Nephron progenitor cell (in vitro differentiated cells): ENCODE measurements around the gene NCAM1.

Experiments used
- DNase-seq: peaks from one replicate; pipeline ENCODE4 v3.0.0; 2021
- H3K27ac Mint-ChIP-seq: 2 replicates; pipeline ENCODE4 v1.8.0; 2021; ENCODE audit warnings: mild to moderate bottlenecking, moderate library complexity, mixed read lengths
- H3K27me3 Mint-ChIP-seq: 2 replicates; pipeline ENCODE4 v1.8.0; 2021; ENCODE audit warnings: mild to moderate bottlenecking, low read depth, mixed read lengths; ENCODE audit not compliant: poor library complexity
- H3K36me3 Mint-ChIP-seq: 2 replicates; pipeline ENCODE4 v1.8.0; 2021; ENCODE audit warnings: low read depth, mixed read lengths
- H3K4me1 Mint-ChIP-seq: 2 replicates; pipeline ENCODE4 v1.8.0; 2021; ENCODE audit warnings: mixed read lengths
- H3K4me3 Mint-ChIP-seq: 2 replicates; pipeline ENCODE4 v1.8.0; 2021; ENCODE audit warnings: mild to moderate bottlenecking, moderate library complexity, mixed read lengths
- H3K9me3 Mint-ChIP-seq: 2 replicates; pipeline ENCODE4 v1.8.0; 2021; ENCODE audit warnings: mild to moderate bottlenecking, moderate library complexity, mixed read lengths
- TF ChIP-seq, protein P1 (sequence below): fragments of 200-600 bp; sonication (generic); IDR thresholded peaks from 2 replicates; pipeline ENCODE4 v1.5.0; 2021; ENCODE audit warnings: antibody characterized with exemption

The NCAM1 gene

DNA sequence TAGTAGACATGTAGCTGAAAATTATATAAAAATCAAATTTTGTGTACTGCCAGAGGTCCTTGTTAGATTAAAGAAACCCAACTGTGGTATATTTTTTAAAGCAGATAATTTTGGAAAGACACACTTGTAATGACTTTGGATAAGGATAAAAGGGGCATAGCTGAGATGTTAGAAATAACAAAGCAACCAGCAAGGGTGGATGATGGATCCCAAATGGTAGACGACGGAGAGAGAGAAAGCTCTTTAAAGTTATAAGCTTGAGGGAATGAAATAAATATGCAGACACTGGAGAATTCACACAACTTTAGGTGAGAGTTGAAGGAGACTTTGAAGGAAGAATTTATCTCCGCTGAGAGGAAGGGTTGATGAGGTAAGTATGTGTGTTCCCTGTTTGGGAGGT is 10.6 kb downstream of the NCAM1 start:
- DNase-seq, result no peak
- H3K4me3 Mint-ChIP-seq, result no peak overlapping the region
- H3K36me3 Mint-ChIP-seq, result no peaks in the 10 kb centered on the region
- peaks cover 27% of the 10 kb centered on the region for H3K4me1 Mint-ChIP-seq
- no peaks in the 10 kb centered on the region for H3K9me3 Mint-ChIP-seq
- H3K27ac Mint-ChIP-seq, result no peak overlapping the region
- TF ChIP-seq, protein P1, sequence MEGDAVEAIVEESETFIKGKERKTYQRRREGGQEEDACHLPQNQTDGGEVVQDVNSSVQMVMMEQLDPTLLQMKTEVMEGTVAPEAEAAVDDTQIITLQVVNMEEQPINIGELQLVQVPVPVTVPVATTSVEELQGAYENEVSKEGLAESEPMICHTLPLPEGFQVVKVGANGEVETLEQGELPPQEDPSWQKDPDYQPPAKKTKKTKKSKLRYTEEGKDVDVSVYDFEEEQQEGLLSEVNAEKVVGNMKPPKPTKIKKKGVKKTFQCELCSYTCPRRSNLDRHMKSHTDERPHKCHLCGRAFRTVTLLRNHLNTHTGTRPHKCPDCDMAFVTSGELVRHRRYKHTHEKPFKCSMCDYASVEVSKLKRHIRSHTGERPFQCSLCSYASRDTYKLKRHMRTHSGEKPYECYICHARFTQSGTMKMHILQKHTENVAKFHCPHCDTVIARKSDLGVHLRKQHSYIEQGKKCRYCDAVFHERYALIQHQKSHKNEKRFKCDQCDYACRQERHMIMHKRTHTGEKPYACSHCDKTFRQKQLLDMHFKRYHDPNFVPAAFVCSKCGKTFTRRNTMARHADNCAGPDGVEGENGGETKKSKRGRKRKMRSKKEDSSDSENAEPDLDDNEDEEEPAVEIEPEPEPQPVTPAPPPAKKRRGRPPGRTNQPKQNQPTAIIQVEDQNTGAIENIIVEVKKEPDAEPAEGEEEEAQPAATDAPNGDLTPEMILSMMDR, result no peak
- H3K27me3 Mint-ChIP-seq, result peaks cover 3% of the 10 kb centered on the region

DNA sequence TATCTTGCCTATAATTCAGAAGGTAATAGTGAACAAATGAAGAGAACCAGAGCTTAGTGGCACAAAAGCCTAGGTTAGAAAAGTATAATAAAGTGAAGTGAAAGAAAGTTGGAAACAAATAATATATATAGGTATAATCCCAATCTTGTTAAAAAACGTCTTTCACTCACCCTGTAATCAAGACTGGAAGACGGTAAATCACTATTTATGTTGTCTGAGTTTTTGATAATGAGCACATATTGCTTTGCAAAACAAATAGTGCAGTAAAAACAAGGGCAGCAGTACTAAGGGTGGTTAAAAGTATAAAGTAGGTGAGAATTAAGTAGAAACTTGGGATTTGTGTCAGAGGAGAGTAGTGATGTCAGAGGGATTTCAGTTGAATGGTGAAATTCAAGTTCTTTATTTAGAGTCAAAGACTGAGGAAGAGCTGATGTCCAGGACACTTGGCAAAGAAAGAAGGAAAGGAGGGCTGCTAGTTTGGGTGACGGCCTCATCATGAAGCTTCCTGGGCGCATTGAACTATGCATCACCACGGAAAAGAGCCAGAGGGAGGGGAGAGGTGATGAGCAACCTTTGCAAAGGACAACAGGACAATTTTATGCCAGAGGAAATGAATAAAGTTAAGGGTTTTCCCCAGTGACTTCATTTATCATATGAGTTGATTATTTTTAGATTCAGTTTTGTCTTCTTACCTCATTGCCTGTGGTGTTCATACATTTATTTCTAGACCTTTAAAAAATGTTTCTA is 11.4 kb downstream of the NCAM1 start:
- Mint-ChIP-seq H3K4me3 (no peak overlapping the region), H3K9me3 (no peaks in the 10 kb centered on the region), H3K27me3 (peaks cover 3% of the 10 kb centered on the region), H3K4me1 (peaks cover 21% of the 10 kb centered on the region), H3K27ac (no peak overlapping the region), H3K36me3 (no peaks in the 10 kb centered on the region)
- TF ChIP-seq, protein P1, result no peak
- no peak for DNase-seq

DNA sequence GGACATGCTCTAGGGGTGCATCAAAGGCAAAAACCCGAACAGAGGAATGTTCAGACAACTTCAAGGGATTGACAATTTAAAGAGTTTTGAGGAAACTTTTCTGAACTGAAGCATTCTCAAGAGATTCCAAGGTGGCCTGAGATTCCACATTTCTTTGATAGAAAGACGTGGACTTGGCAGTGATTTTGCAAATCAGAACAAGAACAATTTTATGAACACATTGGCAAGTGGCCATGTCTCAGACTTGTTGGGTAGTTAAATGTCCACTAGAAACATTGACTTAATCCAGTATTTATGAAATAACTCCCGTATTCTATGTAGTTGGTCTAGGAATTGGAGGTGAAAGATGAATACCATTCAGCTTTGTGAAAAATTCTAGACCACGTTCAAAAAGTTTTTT is 13.8 kb downstream of the NCAM1 start:
- H3K9me3 Mint-ChIP-seq, result no peaks in the 10 kb centered on the region
- H3K36me3 Mint-ChIP-seq, result no peaks in the 10 kb centered on the region
- TF ChIP-seq, protein P1, result no peak
- H3K4me1 Mint-ChIP-seq, result peaks cover 39% of the 10 kb centered on the region
- no peak overlapping the region for H3K4me3 Mint-ChIP-seq
- H3K27ac Mint-ChIP-seq, result no peak overlapping the region
- H3K27me3 Mint-ChIP-seq, result no peaks in the 10 kb centered on the region
- no peak for DNase-seq

DNA sequence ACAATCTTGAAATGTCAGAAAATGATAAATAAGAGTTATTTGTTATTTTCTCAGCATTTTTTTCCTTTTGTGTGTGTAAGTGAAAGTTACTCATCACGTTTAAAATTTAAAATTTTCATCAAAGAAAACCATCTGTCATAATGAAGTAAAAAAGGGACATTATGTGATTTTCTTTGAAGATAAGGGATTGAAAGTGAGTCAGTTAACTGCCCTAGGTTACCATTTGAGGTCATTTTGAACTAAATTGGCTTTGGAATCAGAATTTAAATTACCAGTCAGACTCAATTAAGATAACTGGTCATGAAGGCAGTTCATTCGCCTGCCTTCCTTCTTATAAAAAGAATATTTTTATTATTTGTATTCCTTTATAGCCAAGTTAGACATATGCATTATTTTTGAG is 14.3 kb downstream of the NCAM1 start:
- no peaks in the 10 kb centered on the region for H3K27me3 Mint-ChIP-seq
- peaks cover 39% of the 10 kb centered on the region for H3K4me1 Mint-ChIP-seq

DNA sequence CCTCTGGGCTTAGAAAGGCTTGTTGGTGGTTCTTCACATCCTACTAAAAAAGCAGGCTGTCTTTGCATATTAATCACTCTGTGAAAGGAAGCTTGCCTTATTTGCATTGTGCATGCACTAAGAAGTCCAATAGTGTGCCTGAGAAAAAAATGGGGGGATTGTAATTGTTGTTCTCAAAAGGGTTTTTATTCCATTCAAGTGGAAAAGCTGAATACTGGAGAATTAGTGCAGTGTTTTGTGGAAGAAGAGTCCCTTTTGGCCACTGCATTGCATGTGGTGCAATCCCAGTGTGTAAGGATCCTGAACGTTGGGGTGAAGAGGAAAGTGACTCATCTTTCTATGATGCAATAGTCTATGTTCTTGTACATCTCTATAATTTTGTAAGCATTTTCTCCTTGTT is 16.5 kb downstream of the NCAM1 start:
- Mint-ChIP-seq H3K4me3 (no peak overlapping the region), H3K36me3 (peaks cover 8% of the 10 kb centered on the region), H3K27ac (no peak overlapping the region), H3K4me1 (peaks cover 44% of the 10 kb centered on the region), H3K27me3 (no peaks in the 10 kb centered on the region), H3K9me3 (no peaks in the 10 kb centered on the region)
- TF ChIP-seq, protein P1, result no peak
- no peak for DNase-seq

More for the DNA sequence above, 14.3 kb downstream of the NCAM1 start:
- H3K9me3 Mint-ChIP-seq, result no peaks in the 10 kb centered on the region
- DNase-seq, result no peak
- TF ChIP-seq, protein P1, result no peak
- H3K27ac Mint-ChIP-seq, result no peak overlapping the region
- no peak overlapping the region for H3K4me3 Mint-ChIP-seq
- no peaks in the 10 kb centered on the region for H3K36me3 Mint-ChIP-seq

DNA sequence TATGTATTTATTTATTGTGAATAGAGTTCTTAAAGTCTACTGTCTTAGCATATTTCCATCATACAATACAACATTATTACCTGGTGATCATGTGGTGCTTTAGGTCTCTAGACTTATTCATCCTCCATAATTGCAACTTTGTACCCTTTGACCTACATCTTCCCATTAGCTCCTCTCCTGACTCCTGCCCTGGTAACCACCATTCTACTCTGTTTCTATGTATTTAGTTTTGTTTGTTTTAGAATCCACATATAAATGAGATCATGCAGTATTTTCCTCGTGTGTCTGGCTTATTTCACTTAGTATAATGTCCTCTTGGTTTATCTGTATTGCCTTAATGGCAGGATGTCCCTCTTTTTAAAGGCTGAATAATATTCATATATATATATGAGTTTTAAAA is 22.7 kb downstream of the NCAM1 start:
- Mint-ChIP-seq H3K4me1 (peaks cover 13% of the 10 kb centered on the region), H3K27me3 (no peaks in the 10 kb centered on the region), H3K36me3 (peaks cover 59% of the 10 kb centered on the region), H3K4me3 (no peak overlapping the region), H3K27ac (no peak overlapping the region), H3K9me3 (peaks cover 50% of the 10 kb centered on the region)
- TF ChIP-seq, protein P1, result no peak
- DNase-seq, result no peak
